SU-DHL-6 (cell line): ENCODE results near the gene TMEM39B.
A peak's percentile ranks its signal among the peaks of the same experiment; 100 is the strongest.

Experiments
- H2AFZ ChIP-seq: fragments of 200-600 bp; sonication (generic); 2 replicates; pipeline ENCODE4 v1.6.1; 2014; ENCODE audit warnings: low read depth, mild to moderate bottlenecking, moderate library complexity, mixed read lengths, antibody characterized with exemption, low read length; ENCODE audit not compliant: severe bottlenecking
- H3F3A ChIP-seq: fragments of 200-600 bp; shearing (Covaris generic); 2 replicates; pipeline ENCODE4 v1.6.0; 2016; ENCODE audit warnings: antibody characterized with exemption, mild to moderate bottlenecking; ENCODE audit not compliant: insufficient read depth
- H3K27ac ChIP-seq: fragments of 200-600 bp; sonication (generic); 2 replicates; pipeline ENCODE4 v1.5.1; 2016; ENCODE audit warnings: low read depth, mild to moderate bottlenecking, low read length, moderate library complexity, mixed read lengths
- H3K27me3 ChIP-seq: fragments of 200-600 bp; sonication (generic), shearing (Covaris generic); 2 replicates; pipeline ENCODE4 v1.6.0; 2014; ENCODE audit warnings: mild to moderate bottlenecking, low read length
- H3K36me3 ChIP-seq: fragments of 200-600 bp; sonication (generic); 2 replicates; pipeline ENCODE4 v1.6.1; 2014; ENCODE audit warnings: mild to moderate bottlenecking, low read length, mixed read lengths
- H3K4me2 ChIP-seq: fragments of 300-600, 200-600 bp; shearing (Covaris generic), sonication (generic); 2 replicates; pipeline ENCODE4 v1.6.0; 2014; ENCODE audit warnings: low read length, low read depth, mild to moderate bottlenecking; ENCODE audit not compliant: poor library complexity, severe bottlenecking
- H3K4me3 ChIP-seq: fragments of 200-600 bp; sonication (generic); 2 replicates; pipeline ENCODE4 v1.5.1; 2014; ENCODE audit warnings: antibody characterized with exemption, low read length, mild to moderate bottlenecking, mixed read lengths; ENCODE audit not compliant: insufficient read depth, poor library complexity, severe bottlenecking
- H3K79me2 ChIP-seq: fragments of 200-600 bp; sonication (generic); 2 replicates; pipeline ENCODE4 v1.6.1; 2014; ENCODE audit warnings: mild to moderate bottlenecking, low read length, moderate library complexity; ENCODE audit not compliant: insufficient read depth
- H3K9ac ChIP-seq: fragments of 200-600 bp; sonication (generic); 2 replicates; pipeline ENCODE4 v1.7.0; 2014; ENCODE audit warnings: mild to moderate bottlenecking, low read length
- H3K9me2 ChIP-seq: fragments of 200-600 bp; sonication (generic); replicated peaks from 2 replicates; pipeline ENCODE4 v1.6.1; 2014; ENCODE audit warnings: low read length; ENCODE audit not compliant: insufficient read depth
- H3K9me3 ChIP-seq: fragments of 200-600 bp; sonication (generic); 2 replicates; pipeline ENCODE4 v1.6.1; 2014; ENCODE audit warnings: low read length, mixed read lengths; ENCODE audit not compliant: insufficient read depth
- H4K20me1 ChIP-seq: fragments of 200-600 bp; sonication (generic); 2 replicates; pipeline ENCODE4 v1.6.1; 2014; ENCODE audit warnings: low read depth, mild to moderate bottlenecking, antibody characterized with exemption, low read length, moderate library complexity, mixed read lengths
- EZH2phosphoT487 ChIP-seq: fragments of 200-600 bp; sonication (generic), shearing (Covaris generic); conservative IDR thresholded peaks from 2 replicates; pipeline ENCODE4 v1.6.1; 2018; ENCODE audit warnings: mild to moderate bottlenecking, antibody characterized with exemption, low read length, moderate library complexity, mixed read lengths
- TF ChIP-seq, protein P1 (sequence below): fragments of 200-600 bp; sonication (generic); IDR thresholded peaks from one replicate; pipeline ENCODE4 v1.5.1; 2017; ENCODE audit warnings: antibody characterized with exemption, mild to moderate bottlenecking, low read length, moderate library complexity; ENCODE audit not compliant: insufficient read depth, poor library complexity, severe bottlenecking

TMEM39B gene

DNA sequence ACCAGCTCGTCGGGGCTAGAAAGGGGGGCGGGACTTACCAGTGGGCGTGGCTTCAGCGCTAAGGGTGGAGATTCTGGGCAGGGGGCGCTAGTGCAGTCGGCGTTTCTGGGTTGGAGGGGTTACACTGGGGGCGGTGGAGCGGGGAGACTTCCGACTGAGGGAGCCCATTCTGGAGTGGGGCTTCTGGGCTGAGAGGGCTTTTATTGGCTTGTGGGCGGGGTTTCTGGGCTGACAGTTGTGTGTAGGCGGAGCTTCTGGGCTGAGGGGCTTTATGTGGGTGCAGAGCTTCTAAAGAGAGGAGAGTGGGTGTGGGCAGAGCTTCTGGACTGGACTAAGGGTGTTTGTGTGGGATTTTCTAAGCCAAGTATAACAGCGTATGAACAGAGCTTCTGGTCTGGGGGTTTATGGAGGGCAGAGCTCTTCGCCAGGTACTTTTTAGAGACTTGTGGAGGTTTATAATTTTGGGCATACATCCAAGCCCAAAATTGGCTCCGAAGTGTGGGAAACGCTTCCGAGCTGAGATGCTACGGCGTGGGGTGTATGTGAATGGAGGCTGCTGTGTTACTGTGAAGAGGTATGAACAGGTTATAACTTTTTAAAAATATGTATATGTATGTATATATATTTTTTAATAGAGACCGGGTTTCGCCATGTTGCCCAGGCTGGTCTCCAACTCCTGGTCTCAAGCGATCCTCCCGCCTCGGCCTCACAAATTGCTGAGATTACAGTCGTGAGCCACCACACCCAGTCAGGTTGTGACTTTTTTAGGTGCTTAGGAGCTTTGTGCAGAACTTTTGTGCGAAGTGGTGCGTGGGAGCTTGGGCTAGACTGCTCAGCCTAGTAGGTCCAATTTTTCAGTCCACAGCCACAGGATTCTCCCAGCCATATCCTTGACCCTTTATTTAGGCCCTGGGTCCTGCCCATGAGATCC lies 825 bp downstream of the TMEM39B start:
- Histone ChIP-seq H3K9me2 (no peaks in the 10 kb centered on the region), H3K9ac (peak overlapping the region; percentile 75), H4K20me1 (peaks cover 5% of the 10 kb centered on the region; the same call in 1 of the 2 replicates), H3K4me3 (peak overlapping the region; percentile 85), H3K4me2 (peak overlapping the region; percentile 80), H3K27ac (peak overlapping the region; percentile 78), H3K79me2 (peaks cover 19% of the 10 kb centered on the region), H3K9me3 (no peaks in the 10 kb centered on the region), H3K36me3 (no peaks in the 10 kb centered on the region; the same call in 1 of the 2 replicates), H3K27me3 (no peaks in the 10 kb centered on the region), H2AFZ (peak overlapping the region; percentile 50), H3F3A (peaks cover 4% of the 10 kb centered on the region; the same call in 1 of the 2 replicates)
- no peak for TF ChIP-seq EZH2phosphoT487
- TF ChIP-seq, protein P1, sequence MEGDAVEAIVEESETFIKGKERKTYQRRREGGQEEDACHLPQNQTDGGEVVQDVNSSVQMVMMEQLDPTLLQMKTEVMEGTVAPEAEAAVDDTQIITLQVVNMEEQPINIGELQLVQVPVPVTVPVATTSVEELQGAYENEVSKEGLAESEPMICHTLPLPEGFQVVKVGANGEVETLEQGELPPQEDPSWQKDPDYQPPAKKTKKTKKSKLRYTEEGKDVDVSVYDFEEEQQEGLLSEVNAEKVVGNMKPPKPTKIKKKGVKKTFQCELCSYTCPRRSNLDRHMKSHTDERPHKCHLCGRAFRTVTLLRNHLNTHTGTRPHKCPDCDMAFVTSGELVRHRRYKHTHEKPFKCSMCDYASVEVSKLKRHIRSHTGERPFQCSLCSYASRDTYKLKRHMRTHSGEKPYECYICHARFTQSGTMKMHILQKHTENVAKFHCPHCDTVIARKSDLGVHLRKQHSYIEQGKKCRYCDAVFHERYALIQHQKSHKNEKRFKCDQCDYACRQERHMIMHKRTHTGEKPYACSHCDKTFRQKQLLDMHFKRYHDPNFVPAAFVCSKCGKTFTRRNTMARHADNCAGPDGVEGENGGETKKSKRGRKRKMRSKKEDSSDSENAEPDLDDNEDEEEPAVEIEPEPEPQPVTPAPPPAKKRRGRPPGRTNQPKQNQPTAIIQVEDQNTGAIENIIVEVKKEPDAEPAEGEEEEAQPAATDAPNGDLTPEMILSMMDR, result peak; percentile 11

DNA sequence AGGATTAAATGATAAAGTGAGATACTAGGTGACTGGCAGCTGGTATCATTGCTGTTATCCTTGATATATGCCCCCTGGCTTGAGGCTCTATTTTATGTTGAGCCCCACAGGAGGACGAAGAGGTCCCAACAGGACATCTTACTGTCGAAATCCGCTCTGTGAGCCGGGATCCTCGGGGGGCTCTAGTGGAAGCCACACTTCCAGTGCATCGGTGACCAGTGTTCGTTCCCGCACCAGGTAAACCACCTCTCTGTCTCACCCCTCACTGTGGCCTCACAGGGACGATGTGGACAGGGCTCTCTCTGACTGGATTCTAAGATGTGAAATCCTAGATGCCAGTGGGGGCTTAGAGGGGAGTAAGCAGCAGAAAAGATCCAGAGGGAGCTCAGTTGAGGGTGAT lies 2.1 kb downstream of the TMEM39B start:
- Histone ChIP-seq H4K20me1 (peaks cover 5% of the 10 kb centered on the region; the same call in 1 of the 2 replicates), H3K4me2 (no peak overlapping the region), H3K9ac (no peak overlapping the region; the same call in 1 of the 2 replicates), H3F3A (peaks cover 4% of the 10 kb centered on the region; the same call in 1 of the 2 replicates), H3K27me3 (no peaks in the 10 kb centered on the region), H3K9me2 (no peaks in the 10 kb centered on the region), H3K9me3 (no peaks in the 10 kb centered on the region), H3K4me3 (no peak overlapping the region), H3K27ac (no peak overlapping the region), H2AFZ (no peak overlapping the region), H3K79me2 (peaks cover 19% of the 10 kb centered on the region), H3K36me3 (no peaks in the 10 kb centered on the region; the same call in 1 of the 2 replicates)
- no peak for TF ChIP-seq EZH2phosphoT487
- TF ChIP-seq, protein P1, result no peak

DNA sequence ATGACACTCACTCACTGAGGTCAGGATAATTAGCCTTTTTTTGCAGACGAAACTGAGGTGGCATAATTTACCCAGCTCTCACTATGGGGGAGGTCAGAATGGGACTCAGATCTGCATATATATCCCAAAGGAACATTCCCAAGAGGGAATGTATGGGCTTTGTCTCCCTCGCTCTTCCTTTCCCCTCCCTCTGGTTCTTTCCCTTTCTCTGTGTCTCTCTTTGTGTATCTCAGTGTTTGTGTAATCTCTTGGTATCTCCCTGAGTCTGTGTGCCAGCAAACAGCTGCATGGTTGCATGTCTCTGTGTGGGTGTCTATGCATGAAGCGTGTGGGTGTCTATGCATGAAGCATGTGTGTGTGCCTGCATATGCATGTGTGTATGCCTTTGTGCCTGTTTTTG lies 4.7 kb downstream of the TMEM39B start:
- no peak overlapping the region for H3K27ac ChIP-seq
- peaks cover 5% of the 10 kb centered on the region; the same call in 1 of the 2 replicates for H4K20me1 ChIP-seq
- H3K9ac ChIP-seq, result no peak overlapping the region
- H3F3A ChIP-seq, result no peaks in the 10 kb centered on the region; the same call in 1 of the 2 replicates
- no peak for TF ChIP-seq EZH2phosphoT487
- TF ChIP-seq, protein P1, result no peak
- H2AFZ ChIP-seq, result no peak overlapping the region
- no peak overlapping the region for H3K4me2 ChIP-seq
- H3K27me3 ChIP-seq, result no peaks in the 10 kb centered on the region
- H3K9me3 ChIP-seq, result no peaks in the 10 kb centered on the region
- no peaks in the 10 kb centered on the region for H3K9me2 ChIP-seq
- H3K36me3 ChIP-seq, result peaks cover 2% of the 10 kb centered on the region; the same call in 1 of the 2 replicates
- H3K4me3 ChIP-seq, result no peak overlapping the region
- H3K79me2 ChIP-seq, result peaks cover 19% of the 10 kb centered on the region
